IPS-NIHi11 (cell line): ENCODE data around the gene SIX3.

Experiments
- DNase-seq: peaks from one replicate; pipeline ENCODE4 v3.0.0; 2012; ENCODE audit warnings: mixed read lengths, low spot score

Gene SIX3

DNA sequence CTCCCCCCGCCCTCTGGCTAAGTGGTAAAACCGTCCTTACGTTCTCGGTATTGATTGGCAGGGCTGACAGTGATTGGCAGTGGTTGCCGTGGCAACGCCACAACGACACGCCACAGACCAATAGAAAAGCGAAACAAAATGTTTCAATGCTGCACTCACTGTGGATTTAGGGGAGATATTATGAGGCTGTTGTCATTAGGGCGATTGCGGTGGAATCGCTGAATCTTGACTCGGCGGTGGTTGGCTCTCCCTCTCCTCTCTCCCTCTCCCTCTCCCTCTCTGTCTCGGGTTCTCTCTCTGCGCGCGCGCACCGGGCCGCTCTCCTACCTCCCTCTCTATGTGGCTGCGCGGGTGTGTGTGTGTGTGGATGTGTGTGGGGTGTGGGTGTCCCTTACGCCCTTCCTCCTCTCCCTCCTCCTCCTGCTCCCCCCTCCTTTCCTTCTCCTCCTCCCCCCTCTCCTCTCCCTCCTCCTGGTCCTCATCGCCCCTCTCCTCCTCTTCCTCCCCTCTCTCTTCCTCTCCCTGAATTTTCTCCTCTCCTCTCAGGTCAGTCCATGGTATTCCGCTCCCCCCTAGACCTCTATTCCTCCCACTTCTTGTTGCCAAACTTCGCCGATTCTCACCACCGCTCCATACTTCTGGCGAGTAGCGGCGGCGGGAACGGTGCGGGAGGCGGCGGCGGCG, at the start of gene SIX3:
TSS of gene SIX3 (plus strand) at position 152 of the 684 bp plus-strand sequence. CDS start at position 555, 403 bp downstream.
- DNase-seq = no peak

DNA sequence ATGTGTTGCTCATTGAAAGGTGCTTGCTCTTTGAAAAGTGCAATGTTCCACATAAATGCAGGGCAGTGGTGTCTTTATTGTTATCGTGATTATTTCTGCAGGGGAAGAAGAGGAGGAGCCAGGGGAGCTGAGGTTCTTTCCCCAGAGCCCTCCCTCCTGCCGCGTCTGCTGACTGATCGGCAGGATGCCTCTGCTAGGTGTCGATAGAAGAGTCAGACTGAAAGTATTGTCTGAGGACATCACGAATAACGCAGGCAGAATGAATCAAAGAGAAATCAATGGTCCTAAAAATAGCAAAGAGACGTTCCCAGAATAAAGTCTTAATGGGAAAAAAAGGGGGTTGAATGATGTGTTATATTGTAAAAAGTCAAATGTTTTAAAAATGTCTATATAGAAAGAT, 47.4 kb upstream of the SIX3 start:
- no peak for DNase-seq

DNA sequence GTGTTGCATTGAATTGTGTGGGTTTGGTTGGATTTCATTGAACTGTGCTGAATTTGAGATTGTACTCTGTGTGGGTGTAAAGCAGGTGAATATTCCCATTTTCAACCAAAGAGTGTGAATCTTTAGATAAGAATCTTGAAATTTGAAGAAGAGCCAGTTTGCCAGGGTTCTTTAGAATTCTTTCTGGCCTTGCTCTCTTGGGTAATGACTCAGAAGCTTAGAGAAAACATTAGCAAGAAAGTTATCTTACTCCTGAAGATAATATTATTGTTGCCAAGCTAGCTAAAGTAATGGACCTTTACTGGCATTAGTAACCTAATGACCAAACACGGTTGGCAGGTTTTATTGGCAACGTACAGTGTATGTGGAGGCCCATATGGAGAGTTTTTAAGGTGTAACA, 46.4 kb upstream of the SIX3 start:
- no peak for DNase-seq

DNA sequence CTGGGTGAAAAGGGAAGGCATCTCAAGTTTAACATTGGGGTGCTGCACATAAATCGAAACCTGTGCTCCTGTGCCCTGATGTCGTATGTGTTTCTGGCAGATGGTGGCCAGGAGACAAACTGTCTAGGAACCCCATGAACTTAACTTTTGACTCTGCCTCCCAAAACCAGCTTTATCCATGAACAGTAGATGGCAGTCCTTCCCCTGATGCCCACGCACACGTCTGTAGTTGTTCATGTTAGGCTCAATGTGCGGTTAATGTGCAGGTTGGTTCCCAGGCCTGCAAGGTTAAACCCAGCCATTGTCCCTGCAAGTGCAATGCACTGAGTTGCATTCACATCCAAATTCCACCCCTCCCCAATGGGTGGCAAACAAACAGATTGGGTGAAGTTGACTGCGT, 44.1 kb upstream of the SIX3 start:
- DNase-seq = no peak

DNA sequence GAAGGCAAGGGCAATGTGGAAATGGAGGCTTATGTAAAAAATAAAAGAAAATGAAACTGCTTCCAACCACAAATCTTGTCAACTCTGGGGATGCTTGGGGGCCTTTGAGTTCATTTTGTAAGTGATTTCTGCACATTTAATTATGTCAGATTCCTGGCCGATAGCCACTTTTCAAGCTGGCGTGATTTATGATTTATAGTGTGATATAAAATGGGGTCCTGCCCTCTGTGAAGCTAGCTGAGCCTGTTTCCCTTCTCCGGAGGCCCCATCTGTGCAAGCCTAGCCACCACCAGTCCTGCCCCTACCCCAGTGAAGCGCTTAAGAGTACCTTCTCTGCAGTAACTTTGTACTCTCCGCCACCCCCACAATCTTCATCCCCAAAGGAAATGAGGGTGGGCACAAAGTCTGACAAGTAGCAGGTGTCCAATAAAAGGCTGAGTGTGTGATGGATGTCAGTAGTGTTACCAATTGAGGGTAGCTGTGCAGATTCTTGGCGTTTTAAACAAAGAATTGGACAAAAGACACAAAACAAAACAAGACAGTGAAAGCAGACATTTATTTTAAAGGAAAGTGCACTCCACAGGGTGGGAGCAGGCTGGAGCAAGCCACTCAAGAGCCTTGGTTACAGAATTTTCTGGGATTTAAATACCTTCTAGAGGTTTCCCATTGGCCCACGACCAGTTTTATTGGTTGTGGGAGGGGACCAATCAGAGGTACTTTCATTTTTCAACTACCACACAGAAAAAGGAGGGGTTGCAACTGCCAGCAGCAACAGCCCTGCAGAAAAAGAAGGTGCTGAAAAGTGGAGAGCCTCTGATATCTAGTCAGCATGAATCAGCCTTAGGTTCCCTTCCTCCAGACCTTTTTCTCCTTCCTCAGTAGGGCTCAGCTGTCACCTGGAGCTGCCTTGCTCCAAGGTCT, 39.0 kb upstream of the SIX3 start:
- no peak for DNase-seq

DNA sequence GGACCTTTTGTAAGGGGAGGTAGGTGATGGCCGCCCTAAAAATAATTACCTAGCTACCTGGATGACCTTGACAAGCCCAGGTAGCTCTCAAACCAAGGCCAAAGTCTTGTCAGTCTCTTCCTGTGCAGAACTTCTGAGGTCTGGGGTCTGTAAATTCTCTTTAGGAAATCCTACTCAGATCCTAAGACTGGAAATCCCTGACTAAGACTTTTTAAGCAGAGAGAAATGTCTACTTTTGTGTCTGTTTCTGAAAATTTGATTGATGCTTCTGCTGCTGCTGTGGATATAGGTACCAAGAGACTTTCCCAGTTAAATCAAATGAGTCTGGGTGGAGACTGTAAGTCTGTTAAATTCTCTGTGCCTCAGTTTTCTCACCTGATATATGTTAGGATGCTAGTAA, 36.9 kb upstream of the SIX3 start:
- DNase-seq = no peak

DNA sequence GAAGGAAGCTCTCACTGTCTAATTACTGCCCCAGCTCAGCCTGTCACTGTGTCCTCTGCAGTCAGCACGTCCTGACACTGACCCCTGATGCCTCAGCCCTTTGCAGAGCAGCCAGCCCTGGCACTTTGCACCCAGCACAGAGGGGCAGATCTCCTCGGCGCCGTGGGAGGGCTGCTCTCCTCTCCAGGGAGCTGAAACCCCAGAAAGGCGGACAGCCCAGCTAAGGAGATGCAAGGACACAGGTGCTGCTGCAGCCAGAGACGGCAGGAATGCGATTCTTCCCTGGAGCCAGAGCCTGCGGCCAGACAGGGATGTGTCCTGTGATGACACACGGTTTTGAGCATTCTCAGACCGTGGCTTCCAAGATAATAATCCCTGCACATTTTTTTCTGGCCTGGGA, 34.5 kb upstream of the SIX3 start:
- DNase-seq = no peak

DNA sequence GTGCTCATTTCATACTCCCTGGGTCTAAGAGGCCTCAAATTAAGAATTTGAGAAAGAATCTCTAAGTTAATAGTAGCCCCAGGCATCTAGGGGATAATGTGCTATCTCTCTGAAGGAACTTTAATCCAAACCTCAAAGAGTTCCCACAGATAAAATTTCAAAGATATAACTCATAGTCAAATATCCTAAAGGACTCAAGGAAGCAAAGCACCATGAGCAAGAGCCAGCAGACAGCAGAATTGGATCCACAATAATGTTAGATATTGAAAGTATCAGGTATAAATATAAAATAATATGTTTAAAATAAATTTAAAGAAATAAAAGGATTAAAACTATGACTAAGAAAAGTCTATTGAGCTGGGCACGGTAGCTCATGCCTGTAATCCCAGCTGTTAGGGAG, 31.7 kb upstream of the SIX3 start:
- DNase-seq = no peak

DNA sequence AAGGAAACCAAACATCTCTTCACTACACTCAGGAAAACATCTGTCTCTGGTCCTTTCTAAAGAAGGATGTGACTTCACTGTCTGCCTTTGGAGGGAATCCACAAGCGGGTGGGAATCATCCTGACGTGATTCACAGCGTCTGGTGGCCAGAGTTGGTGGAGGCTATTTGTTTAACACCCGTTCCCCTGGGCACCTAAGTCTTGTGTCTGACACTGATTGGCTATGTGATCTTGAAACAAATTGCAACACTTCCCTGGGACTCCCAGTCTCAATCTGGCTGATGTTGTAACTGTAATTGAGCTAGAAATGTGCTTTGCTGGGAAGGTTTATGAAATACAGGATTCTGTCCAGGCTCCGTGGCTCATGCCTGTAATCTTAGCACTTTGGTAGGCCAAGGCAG, 28.8 kb upstream of the SIX3 start:
- no peak for DNase-seq

DNA sequence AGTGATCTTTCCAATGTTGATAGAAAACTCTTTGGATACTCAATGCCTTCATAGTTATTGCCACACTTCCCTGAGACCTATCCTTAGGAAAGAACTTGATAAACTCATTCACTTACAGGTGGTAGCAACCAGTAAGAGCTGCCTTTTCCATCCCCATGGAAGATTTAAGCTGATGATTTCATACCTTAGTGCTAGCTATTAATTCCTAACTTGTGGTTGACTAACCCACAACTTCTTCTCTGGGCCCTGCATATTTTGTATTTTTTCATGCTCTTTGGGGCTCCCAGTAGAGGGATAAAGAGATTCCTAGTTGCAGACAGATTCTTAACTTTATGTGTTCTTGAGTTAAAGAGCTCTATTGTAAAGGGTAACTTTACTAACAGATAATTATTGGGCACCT, 25.2 kb upstream of the SIX3 start:
- DNase-seq = no peak

DNA sequence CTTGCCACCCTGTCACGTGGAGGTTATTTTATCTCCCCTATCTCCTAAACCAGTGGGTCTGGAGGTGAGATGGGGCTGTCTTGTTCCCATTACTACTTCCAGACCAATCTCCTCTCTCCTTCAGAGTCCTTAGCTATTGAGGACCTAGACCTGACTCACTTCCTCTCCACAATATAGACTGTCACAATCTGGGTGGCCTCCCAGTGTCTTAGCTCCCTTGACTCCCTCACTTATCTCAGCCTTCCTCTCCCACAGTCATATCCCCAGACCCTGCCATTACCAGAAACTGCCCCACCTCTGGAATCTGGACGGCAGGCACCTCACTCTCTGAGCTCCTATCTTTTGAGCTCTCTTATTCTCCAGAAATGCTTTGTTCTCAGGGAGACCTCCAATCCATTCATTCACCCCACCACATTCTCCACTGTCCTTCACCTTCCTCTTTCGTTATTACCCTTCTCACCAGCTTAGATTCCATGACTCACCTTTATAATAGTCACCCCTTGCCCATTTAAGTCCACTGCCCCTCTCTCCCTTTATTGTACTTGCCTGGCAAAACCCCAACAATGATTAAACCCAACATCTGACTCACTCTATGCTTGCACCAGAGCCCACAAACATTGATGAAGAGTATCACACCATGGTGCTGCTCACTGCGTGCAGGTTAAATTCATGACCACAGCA, 23.3 kb upstream of the SIX3 start:
- DNase-seq = no peak

DNA sequence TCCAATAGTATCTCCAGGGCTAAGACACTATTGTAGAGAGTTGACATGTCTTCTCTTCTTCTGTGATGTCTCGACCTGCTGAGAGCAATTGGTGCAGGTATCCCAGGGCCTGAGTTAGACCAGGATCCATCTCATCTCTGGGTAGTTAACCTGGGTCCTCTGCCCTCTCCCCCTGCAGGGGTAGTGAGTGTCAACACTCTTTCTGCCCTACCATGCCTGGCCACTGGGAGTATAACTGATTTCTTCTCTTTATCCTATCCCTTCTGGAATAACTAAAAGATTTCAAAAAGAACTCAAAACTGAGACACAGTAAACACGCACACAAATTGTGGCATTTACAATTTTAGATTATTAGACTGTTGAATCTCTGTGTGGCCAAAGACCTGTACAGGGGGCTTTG, 20.8 kb upstream of the SIX3 start:
- DNase-seq = no peak

DNA sequence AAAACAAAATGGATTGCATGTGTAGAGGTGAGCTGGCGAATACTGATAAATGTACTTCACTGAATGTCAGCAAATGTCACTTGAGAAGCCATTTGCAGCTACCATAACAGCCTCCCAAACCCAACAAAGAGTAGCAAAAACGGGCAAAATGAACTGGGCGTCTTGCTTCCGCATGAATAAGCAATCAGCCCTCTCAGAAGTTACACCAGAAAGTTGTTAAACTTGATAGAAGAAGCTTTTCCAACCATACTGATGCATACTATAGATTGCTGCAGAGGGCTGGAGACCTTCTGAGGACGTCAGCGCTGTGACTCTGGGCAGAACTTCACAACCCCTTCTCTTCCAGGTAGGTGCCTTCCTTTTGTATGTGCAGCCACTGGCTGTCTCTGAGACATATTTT, 18.7 kb upstream of the SIX3 start:
- no peak for DNase-seq

DNA sequence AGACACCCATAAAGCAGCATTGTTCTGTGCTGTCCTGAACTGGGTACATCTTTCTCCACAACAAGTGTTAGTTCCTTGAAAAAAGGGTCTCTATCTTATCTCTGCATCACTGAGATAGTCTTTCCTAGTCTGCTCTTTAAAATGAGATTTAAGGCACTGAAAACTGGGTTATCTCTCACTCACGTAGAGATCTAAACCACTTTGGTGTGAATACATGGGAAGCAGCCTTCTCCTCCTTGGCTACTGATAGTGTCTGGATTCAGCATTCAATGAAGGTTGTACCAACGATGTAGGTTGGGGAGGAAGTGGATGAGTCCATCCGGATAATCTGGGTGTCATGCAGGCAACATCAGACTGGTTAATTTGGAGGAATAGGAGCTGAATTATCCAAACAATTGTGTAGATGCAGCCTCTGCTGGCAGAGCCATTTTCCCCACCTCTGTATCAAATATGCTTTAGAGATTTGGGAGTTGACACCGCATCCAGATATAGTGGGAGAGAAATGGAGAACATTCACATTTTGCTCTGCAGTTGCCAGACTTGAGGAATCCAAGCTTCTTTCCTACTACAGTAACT, 15.9 kb upstream of the SIX3 start:
- DNase-seq = no peak

DNA sequence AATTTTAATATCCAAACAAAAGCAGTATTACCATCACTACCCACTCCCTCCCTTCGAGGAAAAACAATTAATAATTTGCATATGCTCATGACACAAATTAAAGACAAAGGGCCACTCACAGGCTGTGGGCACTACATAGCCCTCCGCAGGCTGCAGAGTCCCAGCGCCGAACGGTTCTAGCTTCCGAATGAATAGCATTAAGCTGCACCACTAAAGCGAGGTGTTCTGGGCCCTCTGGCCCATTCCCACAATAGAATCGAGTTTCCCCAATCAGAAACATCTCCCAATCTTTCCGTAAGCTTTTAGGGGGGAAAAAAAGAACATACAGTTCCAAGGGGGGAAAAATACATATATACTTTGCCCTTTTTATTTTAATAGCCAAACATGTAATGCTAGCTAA, 14.5 kb upstream of the SIX3 start:
- no peak for DNase-seq

DNA sequence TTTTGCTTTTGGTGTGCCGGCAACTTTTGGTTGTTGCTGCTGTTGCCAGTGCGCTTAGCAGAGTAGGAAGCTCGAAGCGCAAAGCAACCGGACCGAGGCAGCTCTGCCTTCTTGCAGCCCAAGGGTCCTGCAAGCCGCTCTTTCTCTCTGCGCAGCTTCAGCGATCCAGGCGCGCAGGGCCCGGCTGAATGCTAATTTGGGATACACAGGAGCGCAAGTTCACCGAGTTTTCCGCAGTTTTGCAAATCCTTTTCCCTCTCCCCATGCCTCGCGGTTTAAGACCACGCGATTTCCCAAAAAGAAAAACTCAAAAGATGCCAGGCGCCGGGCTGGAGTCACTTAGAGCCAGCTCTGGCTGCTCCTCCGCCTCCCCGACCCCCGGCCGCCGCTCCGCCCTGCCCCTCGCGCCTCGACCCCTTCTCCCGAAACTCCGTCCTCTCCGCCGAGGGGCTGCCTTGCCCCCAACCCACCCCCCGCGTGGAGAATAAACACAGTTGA, 13.5 kb upstream of the SIX3 start:
- DNase-seq = no peak

DNA sequence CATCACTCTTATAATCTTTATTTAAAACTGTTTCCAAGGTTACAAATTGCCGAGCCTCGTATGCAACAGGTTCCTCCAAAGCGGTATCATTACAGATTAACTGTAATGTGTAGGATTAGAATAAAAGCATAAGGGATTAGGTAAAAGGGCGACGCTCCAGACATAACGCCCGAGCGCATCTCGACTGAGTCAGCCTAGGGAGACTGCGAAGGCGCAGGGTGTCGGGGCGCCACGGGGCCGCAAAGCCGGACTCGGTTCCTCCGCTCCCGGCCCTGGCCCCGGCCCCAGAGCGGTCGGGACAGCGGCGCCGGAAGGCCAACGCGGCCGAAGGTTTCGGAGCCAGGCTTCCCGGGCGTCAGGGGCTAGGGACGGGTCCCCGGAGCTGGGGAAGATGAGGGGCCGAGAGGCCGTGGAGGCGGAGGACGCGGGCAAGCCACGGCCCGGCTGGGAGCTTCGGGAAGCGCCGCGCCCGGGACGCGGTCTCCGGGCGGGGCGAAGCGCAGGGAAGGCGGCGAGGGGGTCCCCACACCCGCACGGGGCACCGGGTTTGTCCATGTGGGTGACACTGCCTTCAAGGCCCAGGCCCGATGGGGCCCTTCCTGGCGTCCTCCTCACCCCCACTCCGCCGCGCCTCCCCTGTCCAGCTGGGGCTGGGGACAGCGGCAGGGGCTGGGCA, 12.9 kb upstream of the SIX3 start:
- DNase-seq = no peak

DNA sequence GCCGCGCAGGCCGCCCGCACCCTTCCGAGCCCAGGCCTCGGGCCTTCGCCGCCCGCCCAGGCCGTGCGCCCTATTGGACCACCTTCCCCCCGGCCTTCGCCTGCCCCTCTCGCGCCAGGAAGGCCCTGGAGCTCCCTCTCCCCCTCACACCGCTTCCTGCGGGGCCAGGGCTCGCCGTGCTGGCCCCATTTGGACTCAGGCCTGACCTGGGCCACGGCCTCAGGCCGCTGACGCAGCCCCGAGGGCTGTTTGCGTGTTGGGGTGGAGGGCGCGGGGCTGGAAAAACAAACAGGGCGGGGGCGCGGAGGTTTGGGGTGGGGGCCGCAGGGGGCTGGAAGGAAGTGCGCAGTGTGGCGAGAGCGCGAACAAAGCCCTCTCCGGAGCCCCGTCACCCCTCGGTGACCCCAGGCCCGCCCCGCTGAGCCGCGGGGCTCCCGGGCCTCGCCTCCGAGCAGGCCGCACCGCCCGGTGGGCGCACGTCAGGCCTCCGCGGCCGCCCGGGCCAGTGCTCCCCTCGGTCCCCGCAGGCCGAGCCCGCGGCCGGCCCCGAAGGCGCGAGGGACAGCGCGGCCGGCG, 12.3 kb upstream of the SIX3 start:
- no peak for DNase-seq

DNA sequence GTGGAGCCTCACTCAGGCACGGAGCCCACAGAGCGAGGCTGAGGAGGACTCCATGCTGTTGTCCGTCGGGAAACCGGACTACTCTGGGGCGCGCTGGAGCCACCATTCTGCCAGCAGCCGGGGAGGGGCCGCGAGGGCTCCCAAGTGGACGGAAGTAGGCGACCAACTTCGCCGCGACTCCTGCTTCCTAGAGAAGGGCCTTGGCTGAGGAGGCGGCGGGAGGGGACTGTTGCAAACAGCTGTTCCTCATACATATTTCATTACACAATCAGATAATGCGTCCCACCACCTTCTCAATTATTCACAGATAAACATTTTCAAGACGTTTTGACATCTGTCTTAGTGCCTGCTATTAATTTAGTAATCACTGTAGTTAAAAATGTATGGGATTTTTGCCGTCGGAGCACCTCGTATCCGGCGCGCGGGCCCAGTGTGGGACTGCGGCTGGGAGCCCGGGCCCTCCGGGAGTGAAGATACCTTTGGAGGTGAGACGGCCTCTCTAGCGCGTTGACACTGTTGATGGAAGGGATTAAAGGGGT, 11.7 kb upstream of the SIX3 start:
- no peak for DNase-seq

DNA sequence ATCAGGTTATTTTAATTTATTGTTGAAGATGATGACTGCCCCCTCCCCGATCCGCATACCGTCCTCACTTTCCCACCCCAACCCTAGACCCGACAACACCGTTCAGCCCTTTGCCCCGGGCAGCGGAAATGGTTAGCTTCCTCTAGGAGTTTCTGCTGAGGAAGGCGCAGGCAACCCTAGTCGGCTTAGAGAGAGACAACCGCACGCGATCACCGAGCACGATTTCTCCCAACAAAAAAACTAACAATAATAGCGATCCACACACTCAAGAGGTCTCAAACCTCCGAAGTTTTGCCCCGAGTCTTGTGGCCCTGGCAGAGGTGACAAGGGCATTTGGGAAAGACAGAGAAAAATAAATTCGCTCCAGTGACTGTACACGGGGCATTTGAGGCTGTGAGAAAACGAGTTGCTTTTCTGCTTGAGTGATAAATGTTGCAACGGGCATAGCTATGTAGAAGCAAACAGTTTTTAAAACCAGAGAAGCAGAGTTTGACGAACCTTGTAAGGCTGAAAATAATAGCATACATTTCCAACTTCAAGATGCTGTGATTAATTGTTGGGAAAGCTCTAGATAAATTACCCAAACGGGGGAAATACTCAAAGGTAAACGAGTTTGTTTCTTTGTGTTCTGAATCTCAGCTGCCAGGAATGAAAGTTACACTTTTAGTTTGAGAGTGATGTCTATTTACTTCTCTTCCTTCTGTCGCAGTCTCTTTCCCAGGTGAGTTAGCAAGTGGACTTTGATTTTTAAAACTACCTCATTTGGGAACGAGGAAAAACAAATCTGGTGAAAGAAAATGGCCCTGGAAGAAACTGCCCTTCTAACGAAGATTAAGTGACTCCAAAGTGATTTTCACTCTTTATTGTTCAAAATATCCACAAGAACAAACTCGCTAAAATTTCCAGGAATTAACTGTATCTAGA, 11.0 kb upstream of the SIX3 start:
- DNase-seq = no peak
